ENCODE data around the gene VWA5B1. TPM values are rescaled to one million over a fixed set of nuclear protein-coding genes. Genes with fewer than 3 reads are reported as not detected.

Gene VWA5B1
- total RNA-seq, 1 donor from 2014 or later, result not detected

DNA sequence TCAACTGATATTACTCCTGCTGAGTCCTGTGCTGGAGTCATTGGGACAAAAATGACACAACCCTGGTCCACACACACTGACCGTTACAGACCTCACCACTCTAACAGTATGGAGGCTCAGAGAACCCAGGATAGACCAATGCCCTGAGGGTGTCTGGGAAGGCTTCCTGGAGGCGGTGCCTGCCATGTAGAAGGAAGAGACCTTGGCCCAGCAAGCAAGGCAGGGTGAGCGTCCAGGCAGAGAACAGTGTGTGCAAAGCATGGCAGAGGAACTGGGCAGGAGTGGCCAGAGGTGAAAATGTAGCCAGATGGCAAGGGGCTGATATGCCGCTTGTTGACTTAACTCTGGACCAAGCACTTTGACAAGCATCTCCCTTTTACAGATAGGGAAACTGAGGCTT is 85.5 kb downstream of the VWA5B1 start:
- ATAC-seq (no peak), DNase-seq (ENCODE audit: missing footprints) (no peak)
- intact Hi-C loops (cut with DNase I), result no loop called here

DNA sequence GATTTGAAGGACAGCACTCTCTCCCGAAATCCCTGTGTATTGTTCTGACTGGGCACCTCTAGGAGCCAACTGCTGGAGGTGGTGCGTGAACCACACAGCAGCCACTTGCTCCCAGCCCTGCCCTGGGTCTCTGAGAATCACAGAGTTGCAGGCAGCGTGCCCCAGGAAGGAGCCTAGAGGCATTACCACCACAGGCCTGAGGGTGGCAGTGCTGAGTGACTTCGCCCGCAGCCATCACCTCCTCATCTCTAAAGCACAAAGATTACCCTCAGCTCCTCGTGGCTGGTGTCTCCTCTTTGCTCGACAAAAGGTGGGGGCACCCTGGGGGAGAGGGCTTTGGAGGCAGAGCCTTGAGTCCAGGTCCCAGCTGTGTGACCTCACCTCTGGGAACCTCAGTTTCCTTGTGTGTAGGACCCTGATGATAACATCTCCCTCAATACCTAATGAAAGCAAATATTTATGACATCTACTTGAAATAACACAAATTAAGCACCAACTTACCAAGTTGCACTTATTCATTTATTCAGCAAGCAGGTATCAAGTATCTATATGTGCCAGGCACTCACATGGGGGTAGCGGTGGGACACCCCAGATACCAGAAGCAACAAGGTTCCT is 86.3 kb downstream of the VWA5B1 start:
- intact Hi-C loops (cut with DNase I), result no loop called here
- DNase-seq (ENCODE audit: missing footprints) (no peak), ATAC-seq (peak; percentile 65)

- intact Hi-C loops (cut with DNase I), result no loop called here
These were observed 87.0 kb downstream of the VWA5B1 start for GRCh38 chr1:20377516-20378270.

DNA sequence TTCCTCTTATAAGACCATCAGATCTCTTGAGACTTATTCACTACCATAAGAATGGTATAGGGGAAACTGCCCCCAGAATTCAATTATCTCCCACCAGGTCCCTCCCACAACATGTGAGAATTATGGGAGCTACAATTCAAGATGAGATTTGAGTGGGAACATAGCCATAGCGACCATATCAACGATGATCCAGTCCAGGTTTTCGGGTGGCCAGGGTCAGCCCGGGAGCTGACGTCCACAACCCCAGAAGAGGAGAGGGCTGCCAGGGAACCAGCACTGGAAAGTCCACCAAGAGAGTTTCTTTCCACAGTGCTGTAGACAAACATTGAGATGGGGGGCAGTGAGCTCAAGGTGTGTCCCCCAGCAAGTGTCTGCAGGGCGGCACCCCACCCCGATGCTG is 88.4 kb downstream of the VWA5B1 start:
- intact Hi-C loops (cut with DNase I), result no loop called here
- ATAC-seq (no peak), DNase-seq (ENCODE audit: missing footprints) (no peak)

More at GRCh38 chr1:20377516-20378270, 87.0 kb downstream of the VWA5B1 start:
- DNase-seq (ENCODE audit: missing footprints) (no peak), ATAC-seq (no peak)

GRCh38 chr1:20380175-20380574 is 89.5 kb downstream of the VWA5B1 start:
- intact Hi-C loops (cut with DNase I), result no loop called here
- ATAC-seq, result no peak
- DNase-seq (ENCODE audit: missing footprints), result no peak

- DNase-seq (ENCODE audit: missing footprints) (no peak), ATAC-seq (no peak)
- intact Hi-C loops (cut with DNase I), result no loop called here
These were observed 90.0 kb downstream of the VWA5B1 start for GRCh38 chr1:20380616-20381035.

- intact Hi-C loops (cut with DNase I), result no loop called here
- ATAC-seq (no peak), DNase-seq (ENCODE audit: missing footprints) (no peak)
These were observed 90.5 kb downstream of the VWA5B1 start for GRCh38 chr1:20381045-20381641.

GRCh38 chr1:20381961-20382360 is 91.3 kb downstream of the VWA5B1 start:
- intact Hi-C loops (cut with DNase I), result no loop called here
- DNase-seq (ENCODE audit: missing footprints) (no peak), ATAC-seq (no peak)

DNA sequence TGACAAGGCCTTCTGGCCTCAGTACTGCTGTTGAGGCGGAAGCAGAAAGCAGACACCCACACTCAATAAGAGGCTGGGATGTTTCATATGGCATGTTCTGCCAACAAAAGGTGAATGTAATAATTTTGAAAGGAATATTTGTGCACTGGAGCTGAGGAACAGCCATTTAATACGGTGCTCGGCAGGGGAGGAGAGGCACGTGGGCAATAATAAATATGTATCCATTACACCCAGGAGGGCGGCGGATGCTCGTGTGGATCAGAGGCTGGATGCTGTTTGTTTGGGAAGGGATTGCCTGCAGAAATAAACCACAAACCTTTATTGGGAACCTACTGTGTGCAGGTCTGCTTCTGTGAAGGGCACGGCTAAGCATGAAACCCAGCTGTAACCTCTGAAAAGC is 92.0 kb downstream of the VWA5B1 start:
- intact Hi-C loops (cut with DNase I), result no loop called here
- no peak for DNase-seq (ENCODE audit: missing footprints)
- no peak for ATAC-seq

DNA sequence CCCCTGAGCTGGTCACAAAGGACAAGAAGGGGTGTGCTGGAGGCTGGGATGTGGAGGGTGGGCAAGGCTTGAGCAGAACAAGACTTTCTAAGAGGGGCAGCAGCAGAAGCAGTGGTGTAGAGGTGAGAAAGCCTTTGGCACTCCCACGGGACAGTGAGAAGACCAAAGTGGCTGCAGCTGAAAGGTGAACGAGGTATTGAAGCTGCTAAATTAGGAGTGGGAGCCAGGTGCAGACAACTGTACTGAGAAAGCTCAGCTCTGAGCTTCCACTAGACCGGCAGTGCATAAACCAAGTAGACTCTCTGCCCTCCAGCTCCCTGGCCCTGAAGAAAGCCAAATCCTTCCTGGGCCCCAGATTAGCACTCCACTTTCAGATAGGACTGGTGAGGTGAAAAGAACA is 93.0 kb downstream of the VWA5B1 start:
- DNase-seq (ENCODE audit: missing footprints), result no peak
- intact Hi-C loops (cut with DNase I), result no loop called here

GRCh38 chr1:20385630-20386029 is 95.0 kb downstream of the VWA5B1 start:
- DNase-seq (ENCODE audit: missing footprints) (no peak), ATAC-seq (no peak)
- intact Hi-C loops (cut with DNase I), result no loop called here

More for the DNA sequence above, 93.0 kb downstream of the VWA5B1 start:
- no peak for ATAC-seq

DNA sequence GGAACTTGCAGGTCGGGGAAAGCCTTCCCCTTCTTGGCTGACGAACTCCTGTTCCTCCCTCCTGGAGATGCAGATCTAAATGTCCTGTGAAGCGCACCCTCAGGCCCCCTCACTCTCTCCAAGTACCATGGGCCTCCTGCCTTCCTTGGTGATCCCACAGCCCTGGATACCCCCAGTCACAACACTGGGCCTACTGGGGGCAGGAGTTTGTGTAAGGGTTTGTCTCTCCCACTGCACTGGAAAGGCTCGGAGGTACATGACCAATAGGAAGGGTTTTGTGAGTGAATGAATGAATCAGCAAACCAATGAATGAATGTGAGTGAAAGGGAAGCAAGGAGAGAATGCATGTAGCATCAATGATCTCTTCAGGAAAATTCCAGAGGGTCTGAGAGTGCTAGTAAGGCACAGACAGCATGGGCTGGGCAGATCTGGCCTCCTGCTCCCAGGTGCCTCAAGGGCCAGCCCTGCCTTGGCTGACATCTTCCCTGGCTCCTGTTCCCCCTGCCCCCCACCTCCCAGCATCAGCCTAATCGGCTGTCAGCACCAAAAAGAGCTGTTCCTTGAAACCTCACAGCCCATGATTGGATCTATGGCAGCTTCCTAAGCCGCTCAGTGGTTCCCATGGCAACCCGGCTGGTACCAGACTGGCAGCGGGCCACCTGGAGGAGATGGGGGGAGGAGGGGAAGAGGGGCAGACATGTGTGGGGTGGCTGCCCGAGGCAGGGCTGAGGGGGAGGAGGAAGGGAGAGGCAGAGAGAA is 95.8 kb downstream of the VWA5B1 start:
- intact Hi-C loops (cut with DNase I), result no loop called here
- DNase-seq (ENCODE audit: missing footprints), result no peak
- ATAC-seq, result no peak

DNA sequence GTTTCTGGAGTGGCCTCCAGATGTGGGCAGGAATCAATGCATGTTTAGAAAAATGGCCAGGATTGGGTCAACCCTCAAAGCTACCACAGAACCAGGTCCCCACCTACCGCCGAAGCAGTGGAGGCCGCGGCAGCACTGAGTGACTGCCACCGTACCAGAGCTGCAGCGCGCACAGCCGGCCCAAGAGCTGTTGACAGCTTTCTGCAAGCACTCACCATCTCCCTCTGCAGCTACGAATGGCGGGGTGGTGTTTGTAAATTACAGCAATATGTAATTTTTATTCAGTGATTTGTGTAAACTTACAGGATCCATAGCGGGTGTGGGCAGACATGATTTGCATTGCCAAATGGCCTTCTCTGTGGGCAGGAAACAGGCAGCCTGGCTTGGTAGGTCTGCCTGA is 98.9 kb downstream of the VWA5B1 start:
- DNase-seq (ENCODE audit: missing footprints) (no peak), ATAC-seq (no peak)
- intact Hi-C loops (cut with DNase I), result no loop called here

- DNase-seq (ENCODE audit: missing footprints), result no peak
- intact Hi-C loops (cut with DNase I), result no loop called here
- no peak for ATAC-seq
These were observed 100.1 kb downstream of the VWA5B1 start for GRCh38 chr1:20390589-20391331.

DNA sequence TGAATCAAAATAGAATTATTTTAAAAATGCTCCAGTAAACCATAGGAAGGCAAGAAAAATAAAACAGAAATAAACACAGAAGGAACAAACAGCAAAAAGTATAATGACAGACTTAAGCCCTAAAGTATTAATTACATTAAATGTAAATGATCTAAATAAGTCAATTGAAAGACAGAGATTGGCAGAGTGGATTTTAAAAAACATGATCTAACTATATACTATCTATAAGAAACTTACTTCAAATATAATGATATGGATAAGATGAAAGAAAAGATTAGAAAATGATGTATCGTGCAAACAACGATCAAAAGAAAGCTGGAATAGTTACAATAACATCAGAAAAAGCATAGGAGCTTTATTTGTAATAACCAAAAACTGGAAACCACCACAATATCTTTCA is 104.6 kb downstream of the VWA5B1 start:
- DNase-seq (ENCODE audit: missing footprints) (no peak), ATAC-seq (no peak)
- intact Hi-C loops (cut with DNase I), result no loop called here

DNA sequence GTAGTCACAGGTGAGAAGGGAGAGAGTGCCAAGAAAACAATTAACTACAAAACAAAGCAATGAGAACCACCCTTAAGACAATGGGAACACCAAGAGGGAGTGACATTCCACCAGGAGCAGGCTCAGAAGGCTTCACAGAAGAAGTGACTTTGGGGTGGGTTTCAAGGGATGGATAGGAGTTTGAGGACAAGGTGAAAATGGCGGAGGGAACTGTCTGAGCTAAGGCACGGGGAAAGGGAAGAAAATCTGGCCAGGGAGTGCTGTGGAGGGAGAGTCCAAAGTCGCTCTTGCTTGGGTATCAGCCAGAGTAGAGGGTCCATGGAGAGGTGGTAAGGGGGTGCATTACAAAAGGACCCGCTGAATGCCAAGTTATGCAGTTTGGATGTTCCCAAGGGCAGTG is 108.1 kb downstream of the VWA5B1 start:
- intact Hi-C loops (cut with DNase I), result no loop called here

GRCh38 chr1:20399196-20399595 is 108.5 kb downstream of the VWA5B1 start:
- no peak for DNase-seq (ENCODE audit: missing footprints)
- ATAC-seq, result no peak
- intact Hi-C loops (cut with DNase I), result no loop called here

More for the DNA sequence above, 108.1 kb downstream of the VWA5B1 start:
- no peak for DNase-seq (ENCODE audit: missing footprints)
- ATAC-seq, result no peak

DNA sequence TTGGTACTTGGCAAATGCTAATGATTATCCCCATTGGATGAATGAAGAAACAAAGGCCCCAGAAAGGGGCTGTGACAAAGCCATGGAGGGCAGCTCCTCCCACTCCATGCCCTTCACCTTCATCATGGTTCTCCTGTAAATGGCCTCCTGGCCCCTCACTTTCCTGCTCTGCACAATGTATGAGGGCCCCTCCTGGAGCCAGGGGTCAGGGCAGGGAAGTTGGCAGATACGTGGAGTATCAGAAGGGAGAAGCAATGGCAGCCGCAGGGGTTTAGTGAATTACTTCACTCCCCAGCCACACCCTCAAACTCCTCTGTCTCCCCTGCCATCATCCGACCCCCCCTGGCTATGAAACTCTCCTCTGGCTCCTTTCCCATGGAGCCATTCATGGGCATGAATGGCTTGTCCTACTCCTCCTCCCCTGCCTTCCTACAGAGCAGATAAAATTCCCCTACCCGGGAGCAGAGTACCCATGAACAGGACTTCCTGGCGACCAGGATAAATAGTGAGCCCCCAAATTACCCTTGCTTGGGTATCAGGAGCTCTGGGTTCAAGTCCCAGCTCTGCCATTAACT is 109.0 kb downstream of the VWA5B1 start:
- intact Hi-C loops (cut with DNase I), result no loop called here
- DNase-seq (ENCODE audit: missing footprints) (no peak), ATAC-seq (no peak)

Measured in Right ventricle myocardium inferior (tissue), 1 donor.